Neural progenitor cell (in vitro differentiated cells): Measurements from ENCODE around the gene PCDHGA8.

ENCODE experiments used
- CTCF ChIP-seq: fragments of 200-600 bp; sonication (generic); IDR thresholded peaks from 2 replicates; pipeline ENCODE4 v1.5.1; 2017; ENCODE audit warnings: antibody characterized with exemption, mild to moderate bottlenecking
- EZH2 ChIP-seq: fragments of 200-600 bp; sonication (generic); IDR thresholded peaks from 2 replicates; pipeline ENCODE4 v1.6.1; 2017; ENCODE audit warnings: antibody characterized with exemption, mild to moderate bottlenecking, moderate library complexity
- EZH2phosphoT487 ChIP-seq: fragments of 200-600 bp; sonication (generic); IDR thresholded peaks from 2 replicates; pipeline ENCODE4 v1.6.1; 2017; ENCODE audit warnings: antibody characterized with exemption

GRCh38 chr5:141430332-141431113, 38.1 kb downstream of the PCDHGA8 start, which contains the start of gene PCDHGA12:
- TF ChIP-seq CTCF (no peak), EZH2phosphoT487 (no peak), EZH2 (no peak)
